ENCODE data around the gene RASA3.

RASA3 gene

GRCh38 chr13:113946409-113947181 is 185.8 kb downstream of the RASA3 start:
- no peak for DNase-seq

GRCh38 chr13:113945857-113946408 is 186.5 kb downstream of the RASA3 start:
- no peak for DNase-seq

- no peak for DNase-seq
Observed at GRCh38 chr13:113943821-113944565, 188.4 kb downstream of the RASA3 start.

GRCh38 chr13:113942591-113943103 is 189.8 kb downstream of the RASA3 start:
- no peak for DNase-seq

- DNase-seq, result peak; percentile 92 to 98
Observed at GRCh38 chr13:113941571-113942191, 190.7 kb downstream of the RASA3 start.

- DNase-seq, result no peak
Observed at GRCh38 chr13:113939944-113940297, 192.5 kb downstream of the RASA3 start.

- peak in 1 of 2 experiments; percentile 78 for DNase-seq
Observed at GRCh38 chr13:113939129-113939943, 193.1 kb downstream of the RASA3 start.

- peak; percentile 39 to 78 for DNase-seq
Observed at GRCh38 chr13:113938716-113939115, 193.7 kb downstream of the RASA3 start.

GRCh38 chr13:113938246-113938645 is 194.2 kb downstream of the RASA3 start:
- no peak for DNase-seq

- DNase-seq, result no peak
Observed at GRCh38 chr13:113937527-113938180, 194.8 kb downstream of the RASA3 start.

GRCh38 chr13:113937073-113937472 is 195.3 kb downstream of the RASA3 start:
- DNase-seq, result no peak

- no peak for DNase-seq
Observed at GRCh38 chr13:113936166-113936965, 196.1 kb downstream of the RASA3 start.

- DNase-seq, result no peak
Observed at GRCh38 chr13:113935001-113935844, 197.2 kb downstream of the RASA3 start.

GRCh38 chr13:113934576-113934975 is 197.8 kb downstream of the RASA3 start:
- no peak for DNase-seq

- no peak for DNase-seq
Observed at GRCh38 chr13:113933901-113934300, 198.5 kb downstream of the RASA3 start.

- no peak for DNase-seq
Observed at GRCh38 chr13:113931841-113932459, 200.5 kb downstream of the RASA3 start.

GRCh38 chr13:113930671-113931637 is 201.5 kb downstream of the RASA3 start:
- DNase-seq, result no peak

Data from SHP77 (cell line).